Osteocyte (in vitro differentiated cells): ENCODE results near the gene LIN28A. TPM values are rescaled to one million over a fixed set of nuclear protein-coding genes. Genes with fewer than 3 reads are reported as not detected.

ENCODE experiments used
- DNase-seq: peaks from one replicate; pipeline ENCODE4 v3.0.0; 2021; ENCODE audit warnings: mixed read lengths; ENCODE audit not compliant: unreplicated experiment; ENCODE audit errors: extremely low spot score
- H3K27ac Mint-ChIP-seq: one replicate; pipeline ENCODE4 v1.8.0; 2021; ENCODE audit warnings: mild to moderate bottlenecking, mixed read lengths; ENCODE audit not compliant: unreplicated experiment
- H3K27me3 Mint-ChIP-seq: one replicate; pipeline ENCODE4 v1.8.0; 2021; ENCODE audit warnings: mixed read lengths; ENCODE audit not compliant: unreplicated experiment
- H3K36me3 Mint-ChIP-seq: one replicate; pipeline ENCODE4 v1.8.0; 2021; ENCODE audit warnings: mixed read lengths; ENCODE audit not compliant: unreplicated experiment
- H3K4me1 Mint-ChIP-seq: one replicate; pipeline ENCODE4 v1.8.0; 2021; ENCODE audit warnings: mixed read lengths; ENCODE audit not compliant: unreplicated experiment
- H3K4me3 Mint-ChIP-seq: one replicate; pipeline ENCODE4 v1.8.0; 2021; ENCODE audit warnings: mild to moderate bottlenecking, moderate library complexity, mixed read lengths; ENCODE audit not compliant: unreplicated experiment
- H3K9me3 Mint-ChIP-seq: one replicate; pipeline ENCODE4 v1.8.0; 2021; ENCODE audit warnings: mixed read lengths; ENCODE audit not compliant: unreplicated experiment
- total RNA-seq: library from RNA; stranded (reverse); gene quantifications from 2 replicates; pipeline ENCODE4 v1.2.1, GENCODE V29; 2021
- TF ChIP-seq, protein P1 (sequence below): fragments of 200-600 bp; sonication (generic); IDR thresholded peaks from 2 replicates; pipeline ENCODE4 v1.5.0; 2021; ENCODE audit warnings: antibody characterized with exemption, mild to moderate bottlenecking, moderate library complexity

Gene LIN28A
- total RNA-seq, 1 donor from 2014 or later, result not detected

DNA sequence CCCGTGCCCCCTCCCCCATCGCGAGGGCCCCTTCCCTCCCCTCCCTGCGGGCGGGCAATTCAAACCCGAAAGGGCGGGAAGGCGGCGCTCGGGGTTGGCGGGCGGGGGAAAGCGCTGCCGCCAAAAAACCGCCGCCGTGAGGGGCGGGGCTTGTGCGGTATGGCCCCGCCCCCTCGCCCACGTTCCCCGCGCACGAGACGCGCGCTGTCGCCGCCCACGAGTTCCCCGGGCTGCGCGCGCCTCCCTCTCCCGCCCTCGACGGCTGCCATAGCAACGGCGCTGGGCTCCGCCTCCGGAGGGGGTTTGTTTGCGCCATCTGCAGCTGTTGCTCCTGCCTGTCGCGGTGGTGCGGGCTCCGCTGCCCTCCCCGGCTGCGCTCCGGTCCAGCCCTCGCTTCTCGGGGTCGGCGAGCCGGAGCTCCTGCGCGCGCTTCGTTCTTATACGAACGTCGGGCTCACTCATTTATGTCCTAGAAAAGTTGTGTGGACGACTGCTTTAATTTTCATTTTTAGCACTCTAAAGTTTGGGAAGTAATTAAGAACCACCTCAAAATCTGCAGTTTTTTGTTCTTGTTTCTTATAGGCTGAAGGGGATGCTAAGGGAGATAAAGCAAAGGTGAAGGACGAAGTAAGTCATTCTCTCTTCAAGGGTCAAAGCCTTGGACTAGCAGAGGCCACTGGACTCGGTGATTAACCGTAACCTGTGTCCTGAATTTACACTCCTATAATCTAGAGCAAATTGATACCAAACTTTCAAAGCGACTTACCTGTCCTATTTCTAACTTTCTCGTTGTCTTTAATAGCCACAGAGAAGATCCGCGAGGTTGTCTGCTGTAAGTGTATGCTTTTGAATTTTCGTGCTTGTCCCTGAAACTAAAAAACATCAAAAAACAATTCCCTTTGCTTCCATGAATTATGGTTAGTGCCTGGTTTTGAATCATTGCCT lies 62.6 kb downstream of the LIN28A start:
- DNase-seq, result peak; percentile 98
- TF ChIP-seq, protein P1, sequence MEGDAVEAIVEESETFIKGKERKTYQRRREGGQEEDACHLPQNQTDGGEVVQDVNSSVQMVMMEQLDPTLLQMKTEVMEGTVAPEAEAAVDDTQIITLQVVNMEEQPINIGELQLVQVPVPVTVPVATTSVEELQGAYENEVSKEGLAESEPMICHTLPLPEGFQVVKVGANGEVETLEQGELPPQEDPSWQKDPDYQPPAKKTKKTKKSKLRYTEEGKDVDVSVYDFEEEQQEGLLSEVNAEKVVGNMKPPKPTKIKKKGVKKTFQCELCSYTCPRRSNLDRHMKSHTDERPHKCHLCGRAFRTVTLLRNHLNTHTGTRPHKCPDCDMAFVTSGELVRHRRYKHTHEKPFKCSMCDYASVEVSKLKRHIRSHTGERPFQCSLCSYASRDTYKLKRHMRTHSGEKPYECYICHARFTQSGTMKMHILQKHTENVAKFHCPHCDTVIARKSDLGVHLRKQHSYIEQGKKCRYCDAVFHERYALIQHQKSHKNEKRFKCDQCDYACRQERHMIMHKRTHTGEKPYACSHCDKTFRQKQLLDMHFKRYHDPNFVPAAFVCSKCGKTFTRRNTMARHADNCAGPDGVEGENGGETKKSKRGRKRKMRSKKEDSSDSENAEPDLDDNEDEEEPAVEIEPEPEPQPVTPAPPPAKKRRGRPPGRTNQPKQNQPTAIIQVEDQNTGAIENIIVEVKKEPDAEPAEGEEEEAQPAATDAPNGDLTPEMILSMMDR, result no peak
- H3K9me3 Mint-ChIP-seq, result no peaks in the 10 kb centered on the region
- peaks cover 47% of the 10 kb centered on the region for H3K36me3 Mint-ChIP-seq
- H3K4me1 Mint-ChIP-seq, result peaks cover 39% of the 10 kb centered on the region
- peak overlapping the region; percentile 88 for H3K4me3 Mint-ChIP-seq
- peak overlapping the region; percentile 76 for H3K27ac Mint-ChIP-seq
- no peaks in the 10 kb centered on the region for H3K27me3 Mint-ChIP-seq

DNA sequence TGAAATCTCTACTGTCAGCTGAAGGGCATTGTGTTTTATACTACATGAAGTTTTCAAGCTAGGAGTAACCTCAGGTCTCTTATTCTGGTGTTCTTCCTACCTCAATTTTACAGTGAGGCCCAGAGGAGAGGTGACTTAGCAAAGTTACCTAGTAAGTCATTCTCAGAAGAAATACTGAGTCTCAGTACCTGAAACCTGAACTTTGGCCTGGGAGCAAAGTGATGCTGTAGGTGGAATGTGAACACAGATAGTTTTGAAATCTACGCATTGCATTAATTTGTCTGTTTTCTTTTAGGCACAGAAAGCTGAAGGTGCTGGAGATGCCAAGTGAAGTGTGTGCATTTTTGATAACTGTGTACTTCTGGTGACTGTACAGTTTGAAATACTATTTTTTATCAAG lies 64.2 kb downstream of the LIN28A start:
- Mint-ChIP-seq H3K36me3 (peaks cover 43% of the 10 kb centered on the region), H3K4me1 (peaks cover 36% of the 10 kb centered on the region), H3K27me3 (no peaks in the 10 kb centered on the region), H3K27ac (no peak overlapping the region), H3K9me3 (no peaks in the 10 kb centered on the region), H3K4me3 (peak overlapping the region; percentile 88)
- TF ChIP-seq, protein P1, result no peak
- no peak for DNase-seq

DNA sequence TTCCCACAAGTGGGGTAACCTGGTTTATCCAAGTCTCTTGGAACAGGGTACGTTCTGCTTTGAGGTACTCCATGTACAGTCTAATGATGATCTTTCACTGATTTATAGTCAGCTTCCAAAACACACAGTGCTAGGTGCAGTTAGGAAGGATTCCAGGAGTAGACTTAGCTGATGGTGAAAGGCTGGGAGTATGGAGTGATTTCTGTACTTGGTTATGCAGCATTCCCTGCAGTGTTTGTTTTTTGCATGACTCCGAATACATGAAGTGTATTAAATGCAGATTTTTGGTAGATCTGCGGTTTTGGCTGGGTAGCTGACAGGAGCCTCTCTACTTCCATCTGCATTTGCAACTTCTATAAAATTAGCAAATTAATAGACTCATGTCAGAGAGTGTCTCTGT lies 65.4 kb downstream of the LIN28A start:
- Mint-ChIP-seq H3K36me3 (peaks cover 39% of the 10 kb centered on the region), H3K4me3 (no peak overlapping the region), H3K27me3 (no peaks in the 10 kb centered on the region), H3K27ac (no peak overlapping the region), H3K4me1 (peaks cover 28% of the 10 kb centered on the region), H3K9me3 (no peaks in the 10 kb centered on the region)
- no peak for DNase-seq
- TF ChIP-seq, protein P1, result no peak

DNA sequence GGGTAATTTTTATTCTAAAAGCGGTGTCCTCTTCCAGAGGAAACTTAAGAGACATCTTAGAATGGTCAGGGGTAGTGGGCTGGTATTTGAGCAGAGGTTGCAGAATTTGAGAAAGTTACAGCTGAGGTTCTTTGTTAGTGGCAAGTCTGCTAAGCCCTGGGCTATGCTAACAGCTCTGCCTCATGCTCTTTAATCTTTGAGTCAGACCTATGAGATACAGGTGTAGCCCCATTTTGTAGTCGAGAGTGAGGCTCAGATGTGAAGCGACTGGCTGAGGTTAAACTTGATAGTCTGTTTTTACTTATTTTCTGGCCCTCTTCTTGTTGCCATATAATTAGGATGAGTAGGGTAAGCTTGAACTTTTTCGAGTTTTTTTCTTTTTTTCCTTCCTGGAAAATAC lies 66.3 kb downstream of the LIN28A start:
- DNase-seq, result no peak
- Mint-ChIP-seq H3K27ac (no peak overlapping the region), H3K4me3 (no peak overlapping the region), H3K27me3 (no peaks in the 10 kb centered on the region), H3K36me3 (peaks cover 39% of the 10 kb centered on the region), H3K9me3 (no peaks in the 10 kb centered on the region), H3K4me1 (peaks cover 19% of the 10 kb centered on the region)
- TF ChIP-seq, protein P1, result no peak

DNA sequence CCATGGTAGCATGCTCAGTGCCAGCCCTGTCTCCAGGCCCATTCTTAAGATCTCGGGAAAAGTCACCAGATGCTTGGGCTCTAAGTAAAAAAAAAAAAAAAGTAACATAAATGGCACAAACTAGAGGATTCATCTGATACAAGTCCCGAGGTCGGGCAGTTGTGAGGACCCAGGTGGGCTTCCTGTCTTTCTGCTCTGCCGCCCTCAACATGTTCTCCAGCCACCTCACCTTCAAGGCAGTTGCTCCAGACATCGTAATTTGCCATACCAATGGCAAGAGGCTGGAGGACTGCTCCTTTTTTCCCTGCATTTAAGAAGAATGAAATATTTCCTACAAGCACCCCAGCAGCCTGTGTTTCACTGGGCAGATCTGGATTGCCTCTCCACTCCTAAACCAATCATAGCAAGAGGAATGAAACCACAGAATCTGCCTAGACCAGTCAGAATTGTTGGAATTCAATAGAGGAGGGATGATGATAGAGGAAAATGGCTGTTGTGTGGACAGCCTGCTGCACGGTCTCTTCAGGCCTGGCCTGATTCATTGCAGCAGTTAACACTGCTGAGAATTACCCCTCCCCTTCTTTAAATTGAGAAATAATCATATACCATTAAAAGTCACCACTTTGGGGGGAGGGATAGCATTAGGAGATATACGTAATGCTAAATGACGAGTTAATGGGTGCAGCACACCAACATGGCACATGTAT lies 67.0 kb downstream of the LIN28A start:
- H3K27ac Mint-ChIP-seq, result peak overlapping the region; percentile 27
- H3K4me1 Mint-ChIP-seq, result peaks cover 21% of the 10 kb centered on the region
- H3K9me3 Mint-ChIP-seq, result no peaks in the 10 kb centered on the region
- no peak for DNase-seq
- H3K36me3 Mint-ChIP-seq, result peaks cover 39% of the 10 kb centered on the region
- H3K4me3 Mint-ChIP-seq, result no peak overlapping the region
- TF ChIP-seq, protein P1, result no peak
- no peaks in the 10 kb centered on the region for H3K27me3 Mint-ChIP-seq
